Vagina (tissue), 2 donors: ENCODE data around the gene LCP1.

Source experiments
- POLR2AphosphoS5 ChIP-seq, 2 donors: sonication (generic); formaldehyde crosslinking; IDR thresholded peaks; one replicate each; pipeline ENCODE4 v1.9.0; 2017; ENCODE audit warnings: antibody characterized with exemption in 2 of 2, mild to moderate bottlenecking in 2 of 2, low read depth in 1 of 2; ENCODE audit not compliant: insufficient read depth in 1 of 2
- TF ChIP-seq, protein P1 (sequence below), 3 experiments: fragments of 450-650 bp in 2 of 3; fragments of 200-600 bp in 1 of 3; sonication (generic) in 1 of 3; IDR thresholded peaks; one replicate each; pipeline ENCODE4 v1.5.1; 2017 to 2019; ENCODE audit warnings: antibody characterized with exemption in 3 of 3, mild to moderate bottlenecking in 2 of 3, moderate library complexity in 2 of 3

DNA sequence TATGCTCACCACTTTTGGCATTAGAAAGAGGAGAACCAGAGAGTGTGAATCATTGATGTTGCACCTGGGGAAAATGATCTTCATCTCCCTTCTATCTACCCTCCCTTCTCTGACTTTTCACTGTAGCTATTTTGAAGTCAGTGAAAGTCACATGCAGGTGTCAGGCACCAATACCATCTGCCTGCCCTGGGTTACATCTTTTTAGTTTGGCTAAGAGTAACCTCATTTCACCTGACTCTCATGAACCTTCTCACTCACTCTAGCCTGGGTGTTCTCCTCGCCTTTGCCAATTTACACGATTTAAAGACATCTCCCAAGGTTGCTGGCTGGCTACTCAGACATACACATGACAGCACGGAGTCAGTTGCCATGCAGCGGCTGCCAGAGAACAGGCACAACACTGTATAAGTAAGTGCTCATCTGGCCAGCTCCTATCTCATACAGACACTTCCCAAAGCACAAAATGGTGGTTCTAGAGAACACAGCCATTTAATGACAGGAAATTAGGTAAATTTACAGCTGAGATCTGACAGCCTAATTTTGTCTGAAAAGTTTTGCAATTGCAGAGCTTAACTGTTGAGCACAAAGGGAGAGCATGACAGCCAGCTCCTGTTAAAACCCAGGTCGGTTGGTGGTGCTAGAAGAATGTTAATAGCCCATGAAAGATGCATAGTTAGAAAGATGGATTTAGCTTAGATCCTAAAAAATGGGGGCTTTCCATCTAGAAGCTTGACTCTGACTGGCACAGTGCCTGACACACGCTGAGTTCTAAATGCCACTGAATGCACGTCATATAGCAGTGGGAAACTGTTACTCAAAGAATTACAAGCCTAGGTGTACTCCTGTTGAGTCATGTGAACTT is 32.5 kb downstream of the LCP1 start:
- TF ChIP-seq, protein P1, sequence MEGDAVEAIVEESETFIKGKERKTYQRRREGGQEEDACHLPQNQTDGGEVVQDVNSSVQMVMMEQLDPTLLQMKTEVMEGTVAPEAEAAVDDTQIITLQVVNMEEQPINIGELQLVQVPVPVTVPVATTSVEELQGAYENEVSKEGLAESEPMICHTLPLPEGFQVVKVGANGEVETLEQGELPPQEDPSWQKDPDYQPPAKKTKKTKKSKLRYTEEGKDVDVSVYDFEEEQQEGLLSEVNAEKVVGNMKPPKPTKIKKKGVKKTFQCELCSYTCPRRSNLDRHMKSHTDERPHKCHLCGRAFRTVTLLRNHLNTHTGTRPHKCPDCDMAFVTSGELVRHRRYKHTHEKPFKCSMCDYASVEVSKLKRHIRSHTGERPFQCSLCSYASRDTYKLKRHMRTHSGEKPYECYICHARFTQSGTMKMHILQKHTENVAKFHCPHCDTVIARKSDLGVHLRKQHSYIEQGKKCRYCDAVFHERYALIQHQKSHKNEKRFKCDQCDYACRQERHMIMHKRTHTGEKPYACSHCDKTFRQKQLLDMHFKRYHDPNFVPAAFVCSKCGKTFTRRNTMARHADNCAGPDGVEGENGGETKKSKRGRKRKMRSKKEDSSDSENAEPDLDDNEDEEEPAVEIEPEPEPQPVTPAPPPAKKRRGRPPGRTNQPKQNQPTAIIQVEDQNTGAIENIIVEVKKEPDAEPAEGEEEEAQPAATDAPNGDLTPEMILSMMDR (IDR thresholded peaks at IDR 0.05) = no peak
- no peak for TF ChIP-seq POLR2AphosphoS5 (IDR thresholded peaks at IDR 0.05; ENCODE audit: insufficient read depth in 1 of 2, low read depth in 1 of 2)
